ENCODE measurements around the gene C12orf75. TPM values are rescaled to one million over a fixed set of nuclear protein-coding genes. Genes with fewer than 3 reads are reported as not detected.
"Not testable (repeated sequence)": the region's sequence is repeated elsewhere in the genome, so short reads cannot be mapped to it uniquely, and the experiment has no call there.

Gene C12orf75
- total RNA-seq, 1 donor from 2014 or later, result 41.6 TPM

DNA sequence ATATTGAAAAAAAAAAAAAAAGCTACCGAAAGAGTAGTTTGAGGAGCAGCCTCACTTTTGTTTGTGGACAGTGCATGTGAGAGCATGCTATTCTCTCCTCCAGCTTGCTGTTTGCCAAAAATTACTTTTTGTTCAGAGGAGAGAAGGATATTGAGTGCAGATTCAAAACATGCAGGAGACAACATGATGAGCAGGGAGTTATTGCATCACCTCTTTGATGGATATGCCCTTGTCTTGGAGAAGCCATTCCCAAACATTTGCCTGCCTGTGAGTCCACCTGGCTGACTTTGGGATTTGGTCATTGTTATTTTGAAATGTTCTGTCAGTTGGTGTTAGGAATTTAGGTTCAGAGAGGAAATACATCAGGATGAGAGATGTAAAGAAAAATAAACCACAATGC, 2.4 kb downstream of the C12orf75 start:
- DNase-seq (ENCODE audit: low spot score in 2 of 2) (no peak), FAIRE-seq (no peak)

DNA sequence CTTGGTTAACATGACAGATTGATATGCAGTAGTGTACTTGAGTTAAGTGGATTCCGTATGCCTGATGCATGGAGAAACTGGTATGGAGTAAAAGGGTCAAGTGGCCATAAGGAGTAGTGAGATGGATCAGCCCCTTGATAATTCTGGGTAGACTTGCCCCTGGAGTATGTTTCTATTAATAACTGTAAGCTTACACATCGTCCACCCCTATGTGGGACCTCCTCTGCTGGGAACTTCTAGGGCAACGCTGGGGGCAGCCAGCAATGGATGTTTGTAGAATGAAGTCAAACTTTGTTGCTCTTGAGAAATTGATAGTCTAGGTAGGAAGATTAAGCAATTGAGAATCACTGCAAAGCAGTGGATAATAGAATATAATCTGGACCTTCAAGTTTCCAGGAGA, 3.5 kb downstream of the C12orf75 start:
- DNase-seq (ENCODE audit: low spot score in 2 of 2) (no peak), FAIRE-seq (no peak)

DNA sequence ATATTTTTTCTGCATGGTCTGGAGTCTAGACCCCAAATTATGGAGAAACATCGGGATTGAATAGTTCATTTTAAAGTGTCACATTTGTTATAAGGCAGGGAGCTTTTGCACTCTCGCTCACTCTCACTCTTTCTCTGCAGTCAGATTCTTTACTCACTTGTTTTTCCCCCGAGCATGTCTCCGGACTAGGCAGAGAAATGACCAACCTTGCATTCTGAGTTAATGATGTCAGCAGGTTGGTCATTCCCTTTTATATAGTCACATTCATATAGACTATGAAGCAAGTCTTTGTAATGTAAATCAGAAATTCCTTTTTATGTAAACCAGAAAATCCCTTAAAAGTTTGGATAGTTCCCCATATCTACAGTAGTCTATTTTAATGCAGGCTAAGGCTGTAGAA, 4.1 kb downstream of the C12orf75 start:
- DNase-seq (ENCODE audit: low spot score in 2 of 2), result no peak
- no peak for FAIRE-seq

DNA sequence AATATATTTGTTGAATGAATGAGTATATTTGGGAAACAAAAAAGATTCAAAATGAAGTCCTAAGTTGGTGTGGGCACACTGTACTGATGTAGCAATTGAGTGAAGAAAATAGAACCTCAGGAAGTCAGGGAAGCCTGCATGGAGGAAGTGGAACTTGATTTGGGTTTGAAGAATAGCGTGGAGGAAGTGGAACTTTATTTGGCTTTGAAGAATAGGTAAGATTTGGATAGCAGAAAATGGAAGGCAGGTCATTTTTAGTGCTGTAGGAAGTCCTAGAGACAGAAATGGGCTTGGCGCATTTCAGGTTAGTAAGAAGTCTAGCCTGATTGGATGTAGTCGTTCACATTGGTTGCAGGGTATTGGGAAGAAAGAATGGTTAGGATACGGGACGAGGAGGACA, 5.4 kb downstream of the C12orf75 start:
- FAIRE-seq, result no peak
- no peak for DNase-seq (ENCODE audit: low spot score in 2 of 2)

DNA sequence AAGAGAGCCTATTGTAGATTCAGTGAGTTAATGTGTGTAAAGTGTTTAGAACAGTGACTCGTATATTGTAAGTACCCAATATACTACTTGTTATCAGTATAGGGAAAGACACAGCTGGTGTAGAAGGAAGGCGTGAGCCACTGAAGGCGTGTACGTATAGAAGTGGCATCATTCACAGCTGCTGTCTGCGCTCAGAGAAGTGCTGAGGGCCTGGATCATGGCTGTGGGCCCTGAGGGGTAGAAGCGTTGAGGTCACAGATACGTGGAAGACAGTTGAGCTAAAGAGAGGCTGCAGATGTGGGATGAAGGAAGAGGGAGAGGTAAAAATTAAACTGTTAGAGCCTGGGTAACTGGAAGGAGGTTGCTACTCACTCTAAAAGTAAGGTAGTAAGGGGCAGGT, 5.9 kb downstream of the C12orf75 start:
- no peak for DNase-seq (ENCODE audit: low spot score in 2 of 2)
- FAIRE-seq, result no peak

DNA sequence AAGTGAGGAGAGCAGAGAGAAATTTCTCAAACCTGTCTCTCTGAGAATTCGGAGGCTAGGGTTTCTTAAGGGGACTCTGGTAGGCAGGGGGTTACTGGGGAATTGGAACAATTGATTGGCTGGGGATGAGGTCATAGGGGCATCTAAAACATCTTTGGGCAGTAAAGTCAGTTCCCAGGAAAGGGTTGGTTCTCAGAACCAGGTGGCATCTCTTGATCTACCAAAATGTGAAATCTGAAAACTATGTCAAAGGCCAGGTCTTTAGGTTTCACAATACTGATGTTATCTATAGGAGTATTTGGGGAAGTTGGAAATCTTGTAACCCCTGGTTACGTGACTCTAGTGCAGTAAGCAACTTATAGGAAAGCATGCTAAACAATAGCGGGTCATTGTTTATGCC, 6.9 kb downstream of the C12orf75 start:
- FAIRE-seq (no peak), DNase-seq (ENCODE audit: low spot score in 2 of 2) (no peak)

DNA sequence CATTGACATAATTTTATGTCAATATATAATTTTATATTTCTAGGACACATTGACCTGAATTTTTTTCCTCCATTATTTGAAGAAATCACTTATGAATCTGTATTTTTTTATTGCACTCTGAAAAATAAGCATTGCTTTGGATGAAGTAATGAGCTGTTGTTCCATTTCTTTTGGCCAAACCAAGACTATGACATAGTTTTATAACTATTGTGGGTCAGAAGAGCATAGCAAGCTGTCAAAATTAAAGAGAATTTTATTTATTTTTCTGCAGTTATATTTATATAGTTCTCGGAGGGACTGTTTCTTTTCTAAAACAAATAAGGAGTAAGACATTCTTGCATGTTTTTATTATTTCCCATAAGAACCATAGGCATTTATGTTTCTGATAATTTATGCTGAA, 8.5 kb downstream of the C12orf75 start:
- no peak for FAIRE-seq

DNA sequence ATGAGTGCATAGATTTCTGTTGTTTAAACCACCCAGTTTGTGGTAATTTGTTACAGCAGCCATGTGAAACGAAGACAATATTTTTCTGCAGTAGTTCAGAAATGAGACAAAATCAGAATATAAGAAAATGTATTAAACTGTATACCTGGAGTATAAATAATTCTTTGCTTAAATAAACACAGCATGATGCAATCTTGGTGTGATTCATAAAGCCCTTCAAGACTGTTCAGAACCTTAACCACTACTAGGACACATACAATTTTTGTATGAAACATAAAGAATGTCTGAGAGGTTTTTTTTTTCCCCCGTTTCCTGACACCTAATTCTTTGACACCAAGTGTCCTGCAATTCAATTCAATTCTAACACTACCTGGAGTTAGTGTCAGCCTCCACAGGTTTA, 10.5 kb downstream of the C12orf75 start:
- FAIRE-seq, result no peak
- DNase-seq (ENCODE audit: low spot score in 2 of 2), result no peak

More for the DNA sequence above, 8.5 kb downstream of the C12orf75 start:
- DNase-seq (ENCODE audit: low spot score in 2 of 2), result no peak

DNA sequence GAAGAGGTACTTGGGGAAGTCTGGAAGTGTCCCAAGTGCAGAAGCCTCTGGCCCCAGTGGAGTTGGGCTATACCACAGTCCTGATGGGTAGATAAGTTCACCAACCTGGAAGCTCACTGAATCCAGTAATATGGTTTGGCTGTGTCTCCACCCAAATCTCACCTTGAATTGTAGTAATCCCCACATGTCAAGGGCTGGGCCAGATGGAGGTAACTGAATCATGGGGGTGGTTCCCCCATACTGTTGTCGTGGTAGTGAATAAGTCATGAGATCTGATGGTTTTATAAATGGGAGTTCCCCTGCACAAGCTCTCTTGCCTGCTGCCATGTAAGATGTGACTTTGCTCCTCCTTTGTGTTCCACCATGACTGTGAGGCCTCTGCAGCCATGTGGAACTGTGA, 11.1 kb downstream of the C12orf75 start:
- FAIRE-seq; DNase-seq (ENCODE audit: low spot score in 2 of 2): not testable (repeated sequence)

DNA sequence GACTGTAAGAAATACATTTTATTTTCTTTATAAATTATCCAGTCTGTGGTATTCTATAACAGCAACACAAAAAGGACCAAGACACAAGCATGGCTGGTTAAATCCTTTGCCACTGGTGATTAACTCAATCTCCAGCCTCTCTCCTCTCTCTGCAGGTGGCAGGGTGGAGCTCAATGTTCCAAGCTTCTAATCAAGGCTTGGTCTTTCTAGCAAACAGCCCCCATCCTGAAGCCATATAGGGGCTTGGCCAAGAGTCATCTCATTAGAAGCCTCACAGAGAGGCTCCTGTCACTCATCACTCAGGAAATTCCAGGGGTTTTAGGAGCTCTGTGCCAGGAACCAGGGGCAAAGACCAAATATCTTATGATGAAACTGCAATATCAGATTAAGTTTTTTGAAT, 12.0 kb downstream of the C12orf75 start:
- FAIRE-seq (no peak), DNase-seq (ENCODE audit: low spot score in 2 of 2) (no peak)

DNA sequence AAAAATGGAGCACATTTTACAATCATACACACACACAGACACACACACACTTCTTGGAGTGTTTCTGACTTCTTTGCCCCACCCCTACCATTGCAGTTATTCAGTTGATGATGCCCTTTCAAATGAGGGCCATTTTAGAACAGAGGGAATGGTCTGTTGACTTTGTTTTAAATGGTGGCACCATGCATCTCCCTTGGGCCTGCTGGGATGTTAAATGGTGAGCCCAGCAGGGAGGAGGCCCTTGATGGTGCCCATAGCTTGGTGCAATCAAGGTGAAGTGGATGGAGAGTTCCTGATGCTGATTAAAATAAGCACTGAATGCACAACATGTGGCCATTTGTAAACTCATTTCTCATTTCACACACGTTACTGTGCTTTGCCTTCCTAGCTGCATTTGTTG, 13.3 kb downstream of the C12orf75 start:
- no peak for FAIRE-seq
- DNase-seq (ENCODE audit: low spot score in 2 of 2), result no peak

DNA sequence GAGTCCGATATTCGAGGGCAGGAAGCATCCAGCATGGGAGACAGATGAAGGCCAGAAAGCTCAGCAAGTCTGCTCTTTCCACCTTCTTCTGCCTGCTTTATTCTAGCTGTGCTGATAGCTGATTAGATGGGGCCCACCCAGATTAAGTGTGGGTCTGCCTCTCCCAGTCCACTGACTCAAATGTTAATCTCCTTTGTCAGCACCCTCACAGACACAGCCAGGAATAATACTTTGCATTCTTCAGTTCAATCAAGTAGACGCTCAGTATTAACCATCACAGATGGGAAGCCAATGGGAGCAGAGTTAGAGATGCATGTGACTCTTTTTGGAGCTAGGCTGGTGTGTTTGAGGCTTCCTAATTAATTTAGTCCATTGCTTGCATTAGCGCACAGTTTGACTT, 17.0 kb downstream of the C12orf75 start:
- FAIRE-seq, result no peak
- no peak for DNase-seq (ENCODE audit: low spot score in 2 of 2)

DNA sequence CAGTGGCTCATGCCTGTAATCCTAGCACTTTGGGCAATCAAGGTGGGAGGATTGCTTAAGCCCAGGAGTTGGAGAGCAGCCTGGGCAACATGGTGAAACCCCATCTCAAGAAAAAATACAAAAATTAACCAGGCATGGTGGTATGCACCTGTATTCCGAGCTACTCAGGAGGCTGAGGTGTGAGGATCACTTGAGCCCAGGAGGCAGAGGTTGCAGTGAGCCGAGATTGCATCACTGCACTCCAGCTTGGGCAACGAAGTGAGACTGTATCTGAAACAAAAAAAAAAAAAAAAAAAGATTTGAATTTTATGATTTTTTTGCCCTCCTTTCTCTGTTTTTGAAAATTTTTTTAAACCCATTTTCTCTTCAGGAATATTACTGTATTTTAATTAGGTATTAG, 17.7 kb downstream of the C12orf75 start:
- DNase-seq (ENCODE audit: low spot score in 2 of 2), result no peak
- FAIRE-seq, result no peak

DNA sequence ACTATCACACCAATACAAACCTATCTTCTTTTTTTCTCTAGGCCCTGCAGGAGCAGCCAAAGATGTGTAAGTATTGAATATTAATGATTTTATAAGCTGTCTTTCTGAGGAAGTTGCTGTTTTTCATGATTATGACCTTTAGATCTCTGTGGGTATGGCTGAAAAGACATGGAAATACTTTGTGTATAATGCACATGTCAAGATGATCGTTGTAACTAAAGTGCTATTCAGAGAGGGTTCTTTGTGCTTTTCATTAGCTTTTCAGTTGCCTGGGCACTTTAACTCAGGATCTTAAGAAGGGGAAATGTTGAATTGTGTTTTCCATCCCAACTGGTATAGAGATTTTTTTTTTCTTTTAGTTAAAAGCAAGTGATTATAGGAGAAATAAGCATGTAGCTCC, 18.1 kb downstream of the C12orf75 start:
- no peak for FAIRE-seq
- no peak for DNase-seq (ENCODE audit: low spot score in 2 of 2)

DNA sequence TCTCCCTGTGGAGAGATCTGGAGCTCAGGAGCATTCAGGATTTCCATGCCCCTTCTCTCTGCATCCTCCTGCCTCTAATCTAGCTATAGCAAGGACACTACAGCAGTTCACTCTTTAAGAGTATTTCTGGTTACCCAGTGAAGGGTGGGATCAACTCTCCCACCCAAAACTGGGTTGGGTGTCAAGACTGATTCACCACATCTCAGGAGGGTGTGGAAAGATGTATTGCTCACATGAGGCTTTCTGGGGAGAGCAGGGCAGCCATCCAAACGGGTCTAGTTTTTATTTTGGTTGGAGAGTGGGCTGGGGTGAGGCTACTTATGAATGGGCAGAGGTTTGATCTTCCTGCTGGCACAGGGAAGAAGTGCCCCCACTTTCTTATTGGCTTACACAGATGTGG, 18.6 kb downstream of the C12orf75 start:
- DNase-seq (ENCODE audit: low spot score in 2 of 2), result no peak

DNA sequence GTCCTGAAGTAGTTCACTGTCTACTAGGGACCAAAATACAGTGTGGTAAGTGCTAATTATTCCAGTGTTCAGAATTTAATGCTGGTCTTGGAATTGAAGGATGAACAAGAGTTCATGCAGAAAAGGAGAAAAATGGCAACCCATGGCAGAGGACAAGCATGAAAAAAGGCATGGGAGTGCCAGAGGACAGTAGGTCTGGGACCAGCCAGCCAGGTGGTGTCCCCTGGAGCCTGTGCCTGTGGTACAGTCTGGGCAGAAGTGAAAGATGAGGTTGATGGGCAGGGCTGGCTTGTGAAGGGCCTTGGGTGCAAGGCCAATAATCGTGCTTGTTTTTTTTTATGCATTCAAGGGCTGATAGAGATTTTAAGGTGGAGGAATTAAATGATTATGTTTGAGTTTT, 21.0 kb downstream of the C12orf75 start:
- no peak for DNase-seq (ENCODE audit: low spot score in 2 of 2)
- FAIRE-seq, result no peak

More for the DNA sequence above, 18.6 kb downstream of the C12orf75 start:
- no peak for FAIRE-seq

DNA sequence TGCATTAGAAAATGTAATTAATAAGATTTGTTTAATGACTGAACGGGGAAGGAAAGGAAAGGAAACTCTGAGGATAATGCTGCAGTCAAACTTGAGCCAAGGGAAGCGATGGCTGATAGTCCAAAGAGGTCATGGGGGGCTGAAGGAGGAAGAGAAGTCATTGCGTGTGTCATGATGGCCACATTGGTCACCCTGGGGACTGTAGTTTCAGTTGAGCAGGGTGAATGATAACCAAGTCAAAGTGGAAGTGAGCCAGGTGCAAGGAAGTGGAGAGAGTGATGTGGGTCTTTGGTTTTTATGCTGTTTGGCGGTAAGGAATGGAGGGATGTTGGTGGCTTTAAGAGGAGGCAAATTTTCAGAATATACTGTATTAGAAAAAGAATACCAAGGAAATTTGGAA, 21.6 kb downstream of the C12orf75 start:
- DNase-seq (ENCODE audit: low spot score in 2 of 2) (no peak), FAIRE-seq (no peak)

DNA sequence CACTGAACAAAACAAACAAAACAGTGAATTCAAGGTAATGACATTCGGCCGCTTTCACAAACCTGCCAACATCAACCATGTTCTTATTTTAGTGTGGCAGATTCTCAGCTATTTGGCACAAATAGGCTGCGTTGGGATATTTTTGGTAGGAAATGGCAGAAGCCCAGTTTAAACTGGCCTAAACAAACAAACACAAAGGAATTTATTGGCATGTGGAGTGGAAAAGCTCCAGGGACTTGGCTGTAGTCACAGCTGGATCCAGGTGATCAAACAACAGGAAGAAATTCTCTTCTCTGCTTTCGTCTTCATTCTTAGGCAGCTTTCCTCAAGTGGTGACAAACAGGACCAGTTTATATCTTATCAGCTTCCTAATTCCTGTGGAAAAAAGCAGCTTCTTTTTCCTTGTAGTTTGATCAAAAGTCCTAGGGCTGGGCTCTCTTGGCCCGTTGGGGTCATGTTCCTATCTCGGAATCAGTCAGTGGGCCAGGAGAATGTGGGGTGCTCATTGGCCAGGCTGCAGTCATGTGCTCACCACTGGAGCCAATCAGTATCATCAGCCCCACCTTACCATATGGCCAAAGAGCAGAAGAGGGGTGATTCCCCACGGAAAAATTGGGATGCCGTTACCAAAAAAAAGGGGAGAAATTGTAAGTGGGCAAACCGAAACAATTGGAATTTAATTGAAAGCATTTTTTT, 22.6 kb downstream of the C12orf75 start:
- FAIRE-seq (no peak), DNase-seq (ENCODE audit: low spot score in 2 of 2) (no peak)

DNA sequence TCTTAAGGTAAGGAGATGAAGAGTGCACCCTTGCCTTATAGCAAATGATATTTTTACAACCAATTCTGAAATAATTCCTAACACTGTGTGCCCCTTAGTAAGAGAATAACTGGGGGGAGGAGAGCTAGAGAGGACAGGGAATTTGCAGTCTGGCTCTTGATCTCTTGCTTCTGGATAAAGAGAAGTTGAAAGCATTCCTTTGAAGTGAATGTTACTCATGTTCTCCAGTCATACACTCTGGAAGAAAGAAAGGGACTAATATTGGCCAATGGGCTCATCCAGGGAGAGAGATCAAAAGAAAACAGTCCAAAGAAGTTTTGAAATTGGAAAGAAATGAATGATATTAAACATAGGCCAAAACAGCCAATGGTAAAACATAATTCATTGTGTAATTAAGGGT, 25.3 kb downstream of the C12orf75 start:
- DNase-seq (ENCODE audit: low spot score in 2 of 2) (no peak), FAIRE-seq (no peak)

DNA sequence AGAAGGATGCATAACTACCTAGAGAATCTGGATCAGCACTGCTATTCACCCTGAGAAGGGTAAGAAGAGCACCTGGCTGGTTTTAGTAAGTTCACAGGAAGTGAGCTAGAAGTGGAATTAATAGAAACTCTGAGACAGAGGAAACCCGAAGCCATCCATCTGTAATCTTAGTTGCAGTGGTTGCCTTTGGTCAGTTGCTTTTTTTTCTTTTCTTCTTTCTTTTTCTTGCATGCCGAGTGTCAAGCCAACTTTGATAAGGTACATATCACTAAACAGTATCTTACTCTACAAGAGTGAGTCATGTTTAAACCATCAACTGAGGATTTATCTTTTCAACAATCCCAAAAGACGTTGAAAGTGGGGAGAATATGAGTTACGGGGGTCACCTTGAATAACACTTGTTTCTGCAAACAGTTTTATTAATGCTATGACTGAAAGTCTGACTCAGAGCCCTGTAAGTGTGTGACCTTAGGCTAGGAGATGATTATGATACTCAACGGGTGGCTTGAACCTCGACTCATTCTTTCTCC, 26.7 kb downstream of the C12orf75 start:
- DNase-seq (ENCODE audit: low spot score in 2 of 2), result no peak
- FAIRE-seq, result no peak

DNA sequence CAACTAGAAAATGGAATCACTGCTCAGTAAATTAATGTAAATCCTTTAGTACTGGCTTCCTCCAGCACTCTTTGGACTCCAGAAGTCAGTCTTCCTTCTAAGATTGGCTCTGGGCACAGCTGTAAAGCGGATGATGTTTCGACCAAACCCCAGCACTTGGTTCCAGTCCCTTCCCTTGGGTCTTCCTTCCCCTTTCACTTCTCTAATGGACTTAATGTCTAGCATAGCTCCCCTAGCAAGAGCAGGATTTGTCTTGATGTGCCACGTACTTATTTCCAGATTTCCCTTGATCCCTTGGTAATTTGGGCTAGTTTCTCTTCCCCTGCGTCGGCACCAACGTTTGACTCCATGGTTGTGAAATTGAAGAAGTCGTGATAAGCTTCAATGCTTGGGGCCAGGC, 28.3 kb downstream of the C12orf75 start:
- FAIRE-seq (no peak), DNase-seq (ENCODE audit: low spot score in 2 of 2) (no peak)

DNA sequence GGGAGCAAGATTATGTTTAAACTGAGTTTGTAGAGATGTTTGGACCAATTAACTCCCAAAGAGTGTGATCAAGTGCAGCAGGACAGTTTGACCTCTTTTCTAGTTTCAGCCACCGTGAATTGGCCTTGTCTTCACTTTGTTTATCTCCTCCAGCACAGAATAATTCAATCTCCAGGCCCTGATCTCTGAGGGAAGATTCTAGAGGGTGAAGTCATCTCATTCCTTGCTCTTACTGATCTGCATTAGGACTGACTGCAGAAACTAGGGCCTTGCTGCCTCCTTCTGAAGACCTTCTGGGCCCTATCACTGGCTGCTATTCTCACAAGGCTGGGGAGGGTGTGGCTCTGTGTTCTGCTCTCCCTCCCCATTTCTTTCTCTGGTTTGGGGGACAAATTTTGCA, 29.4 kb downstream of the C12orf75 start:
- FAIRE-seq, result no peak

DNA sequence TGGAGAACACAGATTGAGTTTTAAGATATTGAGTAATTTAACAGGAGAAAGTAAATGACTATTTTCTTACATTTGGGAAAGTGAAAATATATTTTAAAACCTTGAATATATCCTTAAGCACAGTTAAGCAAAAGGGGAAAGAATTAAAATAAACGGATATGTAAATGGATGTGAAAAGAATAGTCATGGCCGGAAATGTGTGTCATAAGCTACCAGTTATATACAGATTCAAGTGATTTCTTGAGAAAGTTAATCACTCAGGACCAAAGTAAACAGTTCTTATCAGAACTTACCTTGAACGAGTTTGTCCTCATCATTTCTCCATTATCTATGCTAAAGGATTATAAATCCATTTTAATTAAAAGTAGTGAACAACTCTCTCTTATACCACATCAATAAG, 33.4 kb downstream of the C12orf75 start:
- FAIRE-seq (no peak), DNase-seq (ENCODE audit: low spot score in 2 of 2) (no peak)

More for the DNA sequence above, 29.4 kb downstream of the C12orf75 start:
- DNase-seq (ENCODE audit: low spot score in 2 of 2), result no peak
